ENCODE measurements around the gene PASK. TPM values are rescaled to one million over a fixed set of nuclear protein-coding genes. Genes with fewer than 3 reads are reported as not detected.

The PASK gene
- total and polyA plus RNA-seq, 2 donors: 26.9 to 42.2 TPM

GRCh38 chr2:241183221-241183620 lies 33.9 kb upstream of the PASK start:
- Histone ChIP-seq H3K36me3 (ENCODE audit: control insufficient read depth in 2 of 2, insufficient read depth in 2 of 2, low read length in 1 of 2) (peaks cover 9 to 25% of the 10 kb centered on the region in 2 donors), H3K4me3 (ENCODE audit: low read length in 2 of 2) (no peak overlapping the region), H3K9me3 (ENCODE audit: control insufficient read depth in 2 of 2, insufficient read depth in 1 of 2, low read length in 1 of 2) (no peaks in the 10 kb centered on the region), H3K27ac (ENCODE audit: low read depth in 1 of 2, low read length in 1 of 2) (no peak overlapping the region), H3K27me3 (ENCODE audit: control insufficient read depth in 2 of 2, insufficient read depth in 1 of 2, low read length in 1 of 2) (no peaks in the 10 kb centered on the region), H3K4me1 (ENCODE audit: control insufficient read depth in 2 of 2, insufficient read depth in 2 of 2, low read length in 2 of 2) (no peaks in the 10 kb centered on the region)
- DNase-seq (ENCODE audit: low read depth in 6 of 9, low spot score in 9 of 9): no peak
- WGBS: 97% methylated on average over 9 of the region's 9 CpGs

- Histone ChIP-seq H3K36me3 (ENCODE audit: control insufficient read depth in 2 of 2, insufficient read depth in 2 of 2, low read length in 1 of 2) (peaks cover 9 to 30% of the 10 kb centered on the region in 2 donors), H3K9me3 (ENCODE audit: control insufficient read depth in 2 of 2, insufficient read depth in 1 of 2, low read length in 1 of 2) (no peaks in the 10 kb centered on the region), H3K27ac (ENCODE audit: low read depth in 1 of 2, low read length in 1 of 2) (no peak overlapping the region), H3K4me3 (ENCODE audit: low read length in 2 of 2) (no peak overlapping the region), H3K4me1 (ENCODE audit: control insufficient read depth in 2 of 2, insufficient read depth in 2 of 2, low read length in 2 of 2) (no peaks in the 10 kb centered on the region), H3K27me3 (ENCODE audit: control insufficient read depth in 2 of 2, insufficient read depth in 1 of 2, low read length in 1 of 2) (no peaks in the 10 kb centered on the region)
- DNase-seq (ENCODE audit: low read depth in 6 of 9, low spot score in 9 of 9): no peak
- WGBS: 94% methylated on average over 28 of the region's 28 CpGs
These were observed 33.4 kb upstream of the PASK start for GRCh38 chr2:241182531-241183133.

- WGBS: over 99% methylated on average over 3 of the region's 3 CpGs
- Histone ChIP-seq H3K4me1 (ENCODE audit: control insufficient read depth in 2 of 2, insufficient read depth in 2 of 2, low read length in 2 of 2) (no peaks in the 10 kb centered on the region), H3K4me3 (ENCODE audit: low read length in 2 of 2) (no peak overlapping the region), H3K27me3 (ENCODE audit: control insufficient read depth in 2 of 2, insufficient read depth in 1 of 2, low read length in 1 of 2) (no peaks in the 10 kb centered on the region), H3K9me3 (ENCODE audit: control insufficient read depth in 2 of 2, insufficient read depth in 1 of 2, low read length in 1 of 2) (no peaks in the 10 kb centered on the region), H3K27ac (ENCODE audit: low read depth in 1 of 2, low read length in 1 of 2) (no peak overlapping the region), H3K36me3 (ENCODE audit: control insufficient read depth in 2 of 2, insufficient read depth in 2 of 2, low read length in 1 of 2) (peaks cover 9 to 31% of the 10 kb centered on the region in 2 donors)
- no peak for DNase-seq (ENCODE audit: low read depth in 6 of 9, low spot score in 9 of 9)
These were observed 32.9 kb upstream of the PASK start for GRCh38 chr2:241182126-241182525.

GRCh38 chr2:241180495-241180894 lies 31.2 kb upstream of the PASK start:
- no peaks in the 10 kb centered on the region for H3K9me3 ChIP-seq (ENCODE audit: control insufficient read depth in 2 of 2, insufficient read depth in 1 of 2, low read length in 1 of 2)
- 98% methylated on average over 12 of the region's 12 CpGs for WGBS
- no peak for DNase-seq (ENCODE audit: low read depth in 6 of 9, low spot score in 9 of 9)
- no peaks in the 10 kb centered on the region for H3K4me1 ChIP-seq (ENCODE audit: control insufficient read depth in 2 of 2, insufficient read depth in 2 of 2, low read length in 2 of 2)
- no peak overlapping the region for H3K4me3 ChIP-seq (ENCODE audit: low read length in 2 of 2)
- H3K27ac ChIP-seq (ENCODE audit: low read depth in 1 of 2, low read length in 1 of 2): no peak overlapping the region
- H3K27me3 ChIP-seq (ENCODE audit: control insufficient read depth in 2 of 2, insufficient read depth in 1 of 2, low read length in 1 of 2): no peaks in the 10 kb centered on the region
- H3K36me3 ChIP-seq (ENCODE audit: control insufficient read depth in 2 of 2, insufficient read depth in 2 of 2, low read length in 1 of 2): peaks cover 11 to 40% of the 10 kb centered on the region in 2 donors

GRCh38 chr2:241179899-241180298 lies 30.6 kb upstream of the PASK start:
- Histone ChIP-seq H3K4me1 (ENCODE audit: control insufficient read depth in 2 of 2, insufficient read depth in 2 of 2, low read length in 2 of 2) (no peaks in the 10 kb centered on the region), H3K9me3 (ENCODE audit: control insufficient read depth in 2 of 2, insufficient read depth in 1 of 2, low read length in 1 of 2) (no peaks in the 10 kb centered on the region), H3K36me3 (ENCODE audit: control insufficient read depth in 2 of 2, insufficient read depth in 2 of 2, low read length in 1 of 2) (peaks cover 11 to 44% of the 10 kb centered on the region in 2 donors), H3K27me3 (ENCODE audit: control insufficient read depth in 2 of 2, insufficient read depth in 1 of 2, low read length in 1 of 2) (no peaks in the 10 kb centered on the region), H3K4me3 (ENCODE audit: low read length in 2 of 2) (no peak overlapping the region), H3K27ac (ENCODE audit: low read depth in 1 of 2, low read length in 1 of 2) (no peak overlapping the region)
- 94% methylated on average over 4 of the region's 4 CpGs for WGBS
- no peak for DNase-seq (ENCODE audit: low read depth in 6 of 9, low spot score in 9 of 9)

GRCh38 chr2:241178961-241179360 lies 29.7 kb upstream of the PASK start:
- WGBS: 84% methylated on average over 4 of the region's 4 CpGs
- no peak overlapping the region for H3K27ac ChIP-seq (ENCODE audit: low read depth in 1 of 2, low read length in 1 of 2)

GRCh38 chr2:241177526-241178334 lies 28.5 kb upstream of the PASK start:
- Histone ChIP-seq H3K27ac (ENCODE audit: low read depth in 1 of 2, low read length in 1 of 2) (no peak overlapping the region), H3K27me3 (ENCODE audit: control insufficient read depth in 2 of 2, insufficient read depth in 1 of 2, low read length in 1 of 2) (no peaks in the 10 kb centered on the region), H3K4me1 (ENCODE audit: control insufficient read depth in 2 of 2, insufficient read depth in 2 of 2, low read length in 2 of 2) (no peaks in the 10 kb centered on the region), H3K9me3 (ENCODE audit: control insufficient read depth in 2 of 2, insufficient read depth in 1 of 2, low read length in 1 of 2) (no peaks in the 10 kb centered on the region), H3K4me3 (ENCODE audit: low read length in 2 of 2) (no peak overlapping the region), H3K36me3 (ENCODE audit: control insufficient read depth in 2 of 2, insufficient read depth in 2 of 2, low read length in 1 of 2) (peaks cover 22 to 42% of the 10 kb centered on the region in 2 donors)
- 97% methylated on average over 12 of the region's 12 CpGs for WGBS
- DNase-seq (ENCODE audit: low read depth in 6 of 9, low spot score in 9 of 9): no peak

More at GRCh38 chr2:241178961-241179360, 29.7 kb upstream of the PASK start:
- DNase-seq (ENCODE audit: low read depth in 6 of 9, low spot score in 9 of 9): no peak
- Histone ChIP-seq H3K4me3 (ENCODE audit: low read length in 2 of 2) (no peak overlapping the region), H3K4me1 (ENCODE audit: control insufficient read depth in 2 of 2, insufficient read depth in 2 of 2, low read length in 2 of 2) (no peaks in the 10 kb centered on the region), H3K27me3 (ENCODE audit: control insufficient read depth in 2 of 2, insufficient read depth in 1 of 2, low read length in 1 of 2) (no peaks in the 10 kb centered on the region), H3K36me3 (ENCODE audit: control insufficient read depth in 2 of 2, insufficient read depth in 2 of 2, low read length in 1 of 2) (peaks cover 18 to 51% of the 10 kb centered on the region in 2 donors), H3K9me3 (ENCODE audit: control insufficient read depth in 2 of 2, insufficient read depth in 1 of 2, low read length in 1 of 2) (no peaks in the 10 kb centered on the region)

- no peaks in the 10 kb centered on the region for H3K4me1 ChIP-seq (ENCODE audit: control insufficient read depth in 2 of 2, insufficient read depth in 2 of 2, low read length in 2 of 2)
- 97% methylated on average over 2 of the region's 2 CpGs for WGBS
- H3K9me3 ChIP-seq (ENCODE audit: control insufficient read depth in 2 of 2, insufficient read depth in 1 of 2, low read length in 1 of 2): peaks cover 6% of the 10 kb centered on the region in 2 donors
- DNase-seq (ENCODE audit: low read depth in 6 of 9, low spot score in 9 of 9): no peak
- peaks cover 40 to 54% of the 10 kb centered on the region in 2 donors for H3K36me3 ChIP-seq (ENCODE audit: control insufficient read depth in 2 of 2, insufficient read depth in 2 of 2, low read length in 1 of 2)
- no peak overlapping the region for H3K4me3 ChIP-seq (ENCODE audit: low read length in 2 of 2)
- no peak overlapping the region for H3K27ac ChIP-seq (ENCODE audit: low read depth in 1 of 2, low read length in 1 of 2)
- no peaks in the 10 kb centered on the region for H3K27me3 ChIP-seq (ENCODE audit: control insufficient read depth in 2 of 2, insufficient read depth in 1 of 2, low read length in 1 of 2)
These were observed 24.3 kb upstream of the PASK start for GRCh38 chr2:241173557-241173956.

GRCh38 chr2:241168366-241168765 lies 19.1 kb upstream of the PASK start:
- no peak for DNase-seq (ENCODE audit: low read depth in 6 of 9, low spot score in 9 of 9)
- H3K36me3 ChIP-seq (ENCODE audit: control insufficient read depth in 2 of 2, insufficient read depth in 2 of 2, low read length in 1 of 2): peaks cover 61 to 69% of the 10 kb centered on the region in 2 donors
- no peak overlapping the region for H3K4me3 ChIP-seq (ENCODE audit: low read length in 2 of 2)

More at GRCh38 chr2:241168366-241168765, 19.1 kb upstream of the PASK start:
- no peak overlapping the region for H3K27ac ChIP-seq (ENCODE audit: low read depth in 1 of 2, low read length in 1 of 2)
- H3K9me3 ChIP-seq (ENCODE audit: control insufficient read depth in 2 of 2, insufficient read depth in 1 of 2, low read length in 1 of 2): peaks cover 6% of the 10 kb centered on the region in 2 donors
- WGBS: 98% methylated on average over 15 of the region's 15 CpGs
- no peaks in the 10 kb centered on the region for H3K27me3 ChIP-seq (ENCODE audit: control insufficient read depth in 2 of 2, insufficient read depth in 1 of 2, low read length in 1 of 2)
- H3K4me1 ChIP-seq (ENCODE audit: control insufficient read depth in 2 of 2, insufficient read depth in 2 of 2, low read length in 2 of 2): no peaks in the 10 kb centered on the region
